T-cell (primary cell): ENCODE results near the gene PNLIPRP2. TPM values are rescaled to one million over a fixed set of nuclear protein-coding genes. Genes with fewer than 3 reads are reported as not detected.

ENCODE experiments used
- ATAC-seq, 4 experiments: fragments of 200-7000 bp in 3 of 4; fragments of 150-1000 bp in 1 of 4; cut with Tn5 transposase; replicated peaks in 1 of 4; 1 replicate in 3 of 4; 2 replicates in 1 of 4; pipeline ENCODE4 v1.10.0; 2021; ENCODE audit warnings: moderate library complexity in 3 of 4, mild to moderate bottlenecking in 2 of 4, moderate number of reproducible peaks in 1 of 4
- CTCF ChIA-PET, 2 donors: fragments of 300-600 bp; sonication (Branson Sonifier 250); formaldehyde crosslinking; loops; one replicate each; lab custom pipeline; 2022; ENCODE audit warnings: antibody characterized with exemption in 2 of 2; lab: Charles Lee
- POLR2A ChIA-PET, 2 donors: fragments of 300-600 bp; sonication (Branson Sonifier 250); formaldehyde crosslinking; loops; one replicate each; lab custom pipeline; 2022; ENCODE audit warnings: antibody characterized with exemption in 2 of 2; lab: Charles Lee
- DNase-seq, 35 experiments: peaks; one replicate each; pipeline versions ENCODE4 v3.0.0 to v3.0.0-alpha.2; 2013 to 2023
- H3K27ac ChIP-seq: one replicate; pipeline ENCODE4 v1.5.1; 2013; ENCODE audit warnings: low read length
- H3K27me3 ChIP-seq, 2 experiments: replicated peaks in 1 of 2; 1 replicate in 1 of 2; 2 replicates in 1 of 2; pipeline versions ENCODE4 v1.6.1 to v1.7.0; 2013; ENCODE audit warnings: low read length in 1 of 2, mixed read lengths in 1 of 2; ENCODE audit not compliant: control insufficient read depth in 2 of 2, insufficient read depth in 2 of 2; ENCODE audit errors: extremely low read depth in 1 of 2
- H3K36me3 ChIP-seq, 2 donors: 1 replicate in 1 of 2; 2 replicates in 1 of 2; pipeline versions ENCODE4 v1.6.1 to v1.7.0; 2013; ENCODE audit warnings: low read length in 1 of 2; ENCODE audit not compliant: control insufficient read depth in 2 of 2, insufficient read depth in 1 of 2; ENCODE audit errors: extremely low read depth in 1 of 2
- H3K4me1 ChIP-seq, 2 experiments: 1 replicate in 1 of 2; 2 replicates in 1 of 2; pipeline versions ENCODE4 v1.6.1 to v1.7.0; 2013; ENCODE audit warnings: low read length in 2 of 2, mixed read lengths in 1 of 2; ENCODE audit not compliant: insufficient read depth in 2 of 2, control insufficient read depth in 1 of 2; ENCODE audit errors: extremely low read depth in 1 of 2
- H3K4me3 ChIP-seq, 2 donors: 1 replicate in 1 of 2; 2 replicates in 1 of 2; pipeline versions ENCODE4 v1.5.1 to v1.7.0; 2013; ENCODE audit warnings: mild to moderate bottlenecking in 2 of 2, low read length in 1 of 2, moderate library complexity in 1 of 2; ENCODE audit not compliant: control insufficient read depth in 1 of 2; ENCODE audit errors: extremely low read depth in 1 of 2
- H3K9me3 ChIP-seq: 2 replicates; pipeline ENCODE4 v1.7.0; 2013
- H3K27ac Mint-ChIP-seq, 2 donors: one replicate each; pipeline ENCODE4 v1.8.0; 2020 to 2021; ENCODE audit warnings: mild to moderate bottlenecking in 2 of 2, mixed read lengths in 2 of 2
- H3K27me3 Mint-ChIP-seq, 2 donors: one replicate each; pipeline ENCODE4 v1.8.0; 2021 to 2022; ENCODE audit warnings: mixed read lengths in 2 of 2
- H3K36me3 Mint-ChIP-seq: one replicate; pipeline ENCODE4 v1.8.0; 2021; ENCODE audit warnings: mixed read lengths
- H3K4me1 Mint-ChIP-seq, 3 donors: one replicate each; pipeline ENCODE4 v1.8.0; 2020 to 2022; ENCODE audit warnings: mixed read lengths in 3 of 3, mild to moderate bottlenecking in 1 of 3
- H3K4me3 Mint-ChIP-seq, 3 donors: one replicate each; pipeline ENCODE4 v1.8.0; 2020 to 2022; ENCODE audit warnings: mild to moderate bottlenecking in 3 of 3, mixed read lengths in 3 of 3, moderate library complexity in 3 of 3
- H3K9me3 Mint-ChIP-seq, 3 donors: one replicate each; pipeline ENCODE4 v1.8.0; 2020 to 2022; ENCODE audit warnings: mixed read lengths in 3 of 3
- WGBS: methylation state at CpG from one replicate; pipeline ENCODE4 v1.1.5; 2013; ENCODE audit warnings: missing lambda C conversion rate; ENCODE audit not compliant: insufficient coverage; 5-methylcytosine and 5-hydroxymethylcytosine counted together
- total RNA-seq, 35 experiments: library from RNA in 6 of 35; stranded (reverse) in 6 of 35; fragments of 120-200 nt in 1 of 35; gene quantifications; one replicate each; pipeline versions ENCODE4 v1.2.1 to v1.2.4 and lab custom pipeline; 2013 to 2026

Gene PNLIPRP2
- total RNA-seq, 5 donors from 2014 or later (not counting 1 experiment from before 2014, with no cell fraction given), result 0.82 to 0.96 (median 0.89) TPM; not detected in 2

DNA sequence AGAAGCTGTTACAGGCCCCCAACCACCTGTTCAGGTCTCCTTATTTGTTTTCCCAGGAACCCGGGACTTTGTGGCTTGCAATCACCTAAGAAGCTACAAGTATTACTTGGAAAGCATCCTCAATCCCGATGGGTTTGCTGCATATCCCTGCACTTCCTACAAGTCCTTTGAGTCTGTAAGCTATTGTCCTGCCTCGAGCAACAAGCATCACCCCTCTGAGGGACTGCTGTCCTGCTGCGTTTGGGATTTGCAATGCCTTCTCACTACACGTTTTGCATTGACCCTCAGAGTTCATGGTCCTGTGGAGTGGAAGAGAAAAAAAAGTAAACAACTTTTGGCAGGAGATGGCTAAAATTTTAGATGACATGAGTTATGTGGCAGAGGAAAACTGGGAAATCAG is 20.8 kb upstream of the PNLIPRP2 start:
- Histone ChIP-seq H3K9me3 (no peaks in the 10 kb centered on the region), H3K36me3 (no peaks in the 10 kb centered on the region), H3K27ac (no peak overlapping the region), H3K4me1 (no peaks in the 10 kb centered on the region), H3K4me3 (no peak overlapping the region), H3K27me3 (no peaks in the 10 kb centered on the region)
- ATAC-seq (no peak), DNase-seq (no peak)
- ChIA-PET POLR2A (no interaction called here), CTCF (no interaction called here)
- no peaks in the 10 kb centered on the region for H3K36me3 Mint-ChIP-seq
- H3K4me1 Mint-ChIP-seq, result no peaks in the 10 kb centered on the region
- WGBS, result 68% methylated on average over 3 of the region's 5 CpGs
- H3K27me3 Mint-ChIP-seq, result peaks cover 0 to 13% of the 10 kb centered on the region in 2 donors
- H3K4me3 Mint-ChIP-seq, result no peak overlapping the region
- no peak overlapping the region for H3K27ac Mint-ChIP-seq
- no peaks in the 10 kb centered on the region for H3K9me3 Mint-ChIP-seq

- H3K9me3 Mint-ChIP-seq, result no peaks in the 10 kb centered on the region
These were observed 17.9 kb upstream of the PNLIPRP2 start for GRCh38 chr10:116602648-116603400.

GRCh38 chr10:116606061-116606483 is 14.7 kb upstream of the PNLIPRP2 start:
- Mint-ChIP-seq H3K27ac (no peak overlapping the region), H3K27me3 (peaks cover 30 to 38% of the 10 kb centered on the region in 2 donors), H3K36me3 (no peaks in the 10 kb centered on the region), H3K4me1 (no peaks in the 10 kb centered on the region), H3K9me3 (no peaks in the 10 kb centered on the region), H3K4me3 (no peak overlapping the region)
- ChIA-PET CTCF (no interaction called here), POLR2A (no interaction called here)
- DNase-seq (no peak), ATAC-seq (no peak)
- Histone ChIP-seq H3K9me3 (no peaks in the 10 kb centered on the region), H3K27ac (no peak overlapping the region), H3K36me3 (no peaks in the 10 kb centered on the region), H3K4me1 (peaks cover 0 to 4% of the 10 kb centered on the region in 2 experiments), H3K4me3 (no peak overlapping the region), H3K27me3 (peaks cover 0 to 29% of the 10 kb centered on the region in 2 experiments)
- 46% methylated on average over 3 of the region's 8 CpGs for WGBS

More at GRCh38 chr10:116602648-116603400, 17.9 kb upstream of the PNLIPRP2 start:
- H3K4me1 Mint-ChIP-seq, result no peaks in the 10 kb centered on the region
- H3K36me3 Mint-ChIP-seq, result no peaks in the 10 kb centered on the region
- Histone ChIP-seq H3K9me3 (no peaks in the 10 kb centered on the region), H3K4me3 (no peak overlapping the region), H3K27ac (no peak overlapping the region), H3K36me3 (no peaks in the 10 kb centered on the region), H3K27me3 (peaks cover 0 to 5% of the 10 kb centered on the region in 2 experiments), H3K4me1 (no peaks in the 10 kb centered on the region)
- ChIA-PET POLR2A (no interaction called here), CTCF (no interaction called here)
- peaks cover 7 to 19% of the 10 kb centered on the region in 2 donors for H3K27me3 Mint-ChIP-seq
- no peak for DNase-seq
- 87% methylated on average over 7 of the region's 10 CpGs for WGBS
- no peak overlapping the region for H3K4me3 Mint-ChIP-seq
- no peak for ATAC-seq
- H3K27ac Mint-ChIP-seq, result no peak overlapping the region

DNA sequence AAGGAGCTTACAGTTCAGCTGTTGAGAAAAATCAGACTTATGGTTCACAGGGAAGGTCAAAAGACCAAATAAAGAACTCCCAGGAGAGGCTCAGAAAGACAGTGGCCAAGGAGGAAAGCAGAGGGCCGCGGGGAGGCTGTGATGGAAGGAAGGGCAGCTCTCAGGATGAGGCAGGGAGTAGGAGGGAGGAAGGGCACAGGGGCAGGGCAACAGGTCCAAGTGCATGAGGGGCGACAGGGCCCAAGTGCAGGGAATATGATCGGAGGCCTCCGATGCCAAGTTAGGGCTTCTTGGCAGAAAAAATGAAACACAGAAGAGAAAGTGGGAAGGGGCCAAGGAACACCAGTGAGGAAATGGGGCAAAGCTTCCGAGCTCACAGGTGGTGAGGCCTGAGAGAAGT is 13.4 kb upstream of the PNLIPRP2 start:
- ChIA-PET CTCF (no interaction called here), POLR2A (no interaction called here)
- peaks cover 30 to 38% of the 10 kb centered on the region in 2 donors for H3K27me3 Mint-ChIP-seq
- no peaks in the 10 kb centered on the region for H3K9me3 Mint-ChIP-seq
- H3K4me3 ChIP-seq, result no peak overlapping the region
- DNase-seq (no peak), ATAC-seq (no peak)
- no peaks in the 10 kb centered on the region for H3K9me3 ChIP-seq
- H3K36me3 ChIP-seq, result no peaks in the 10 kb centered on the region
- peaks cover 0 to 35% of the 10 kb centered on the region in 2 experiments for H3K27me3 ChIP-seq
- H3K4me1 ChIP-seq, result peaks cover 0 to 4% of the 10 kb centered on the region in 2 experiments
- no peaks in the 10 kb centered on the region for H3K36me3 Mint-ChIP-seq
- H3K4me3 Mint-ChIP-seq, result no peak overlapping the region
- H3K4me1 Mint-ChIP-seq, result no peaks in the 10 kb centered on the region
- 92% methylated on average over 5 of the region's 6 CpGs for WGBS
- H3K27ac ChIP-seq, result no peak overlapping the region
- H3K27ac Mint-ChIP-seq, result no peak overlapping the region

DNA sequence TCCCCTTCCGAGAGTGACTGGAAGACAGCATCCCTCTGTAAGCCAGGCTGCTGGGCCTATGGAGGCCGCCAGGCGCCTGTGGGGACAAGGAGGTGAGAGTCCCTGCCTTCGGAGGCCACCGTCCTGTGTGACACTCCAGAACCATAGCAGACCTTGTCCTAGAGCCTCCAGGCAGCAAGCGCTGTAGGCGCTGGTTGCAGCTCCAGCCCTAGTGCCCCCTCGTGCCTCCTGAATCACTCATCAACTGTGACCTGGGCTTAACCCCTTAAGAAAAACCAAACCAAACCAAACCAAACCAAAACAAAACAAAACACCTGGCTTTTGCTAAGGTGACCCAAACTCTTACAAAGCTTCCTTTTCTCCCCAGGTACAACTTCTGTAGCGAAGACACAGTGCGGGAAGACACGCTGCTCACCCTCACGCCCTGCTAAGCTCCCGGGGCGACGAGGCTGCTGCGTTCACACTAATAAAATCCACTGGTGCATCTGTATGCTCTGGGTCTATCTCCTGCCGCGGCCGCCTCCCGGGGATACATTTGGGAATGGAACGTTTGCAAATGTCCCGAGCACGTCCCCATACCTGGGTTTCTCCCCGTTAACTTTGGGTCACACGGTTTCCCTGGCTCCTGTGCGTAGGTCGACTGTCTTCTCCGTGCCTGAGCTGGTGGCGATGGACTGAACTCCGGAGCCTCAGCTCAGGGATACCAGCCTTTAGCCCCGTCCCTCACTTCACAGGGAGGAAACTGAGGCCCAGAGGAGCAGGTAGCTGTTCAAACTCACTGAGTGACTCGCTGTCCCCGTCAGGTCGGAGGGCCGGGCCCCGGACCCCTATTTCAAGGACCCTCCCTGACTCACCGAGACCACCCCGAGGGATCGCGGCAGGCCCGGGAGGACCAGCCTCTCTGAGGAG is 11.8 kb upstream of the PNLIPRP2 start:
- H3K4me3 Mint-ChIP-seq, result no peak overlapping the region
- Histone ChIP-seq H3K27ac (no peak overlapping the region), H3K36me3 (no peaks in the 10 kb centered on the region), H3K4me1 (peaks cover 0 to 4% of the 10 kb centered on the region in 2 experiments), H3K4me3 (no peak overlapping the region), H3K9me3 (no peaks in the 10 kb centered on the region), H3K27me3 (peaks cover 0 to 35% of the 10 kb centered on the region in 2 experiments)
- ChIA-PET POLR2A (no interaction called here), CTCF (interaction anchor here in 1 of 2 donors (0.5 kb wide), 1 partner anchor 177 kb away, joined by 3 read pairs; no protein-coding TSS in a partner anchor)
- H3K27ac Mint-ChIP-seq, result no peak overlapping the region
- ATAC-seq (no peak), DNase-seq (no peak)
- 48% methylated on average over 35 of the region's 41 CpGs for WGBS
- no peaks in the 10 kb centered on the region for H3K4me1 Mint-ChIP-seq
- peaks cover 30 to 39% of the 10 kb centered on the region in 2 donors for H3K27me3 Mint-ChIP-seq
- H3K36me3 Mint-ChIP-seq, result no peaks in the 10 kb centered on the region
- no peaks in the 10 kb centered on the region for H3K9me3 Mint-ChIP-seq

- CTCF ChIA-PET, result interaction anchor here in 1 of 2 donors (0.7 kb wide), 1 partner anchor 346 kb away, joined by 3 read pairs; no protein-coding TSS in a partner anchor
- peaks cover 0 to 4% (median 0%) of the 10 kb centered on the region in 3 donors for H3K9me3 Mint-ChIP-seq
These were observed 10.2 kb upstream of the PNLIPRP2 start for GRCh38 chr10:116610443-116611152.

More at GRCh38 chr10:116610443-116611152, 10.2 kb upstream of the PNLIPRP2 start:
- Mint-ChIP-seq H3K4me3 (no peak overlapping the region), H3K36me3 (no peaks in the 10 kb centered on the region), H3K27me3 (peaks cover 30 to 36% of the 10 kb centered on the region in 2 donors), H3K4me1 (no peaks in the 10 kb centered on the region), H3K27ac (no peak overlapping the region)
- no peak for ATAC-seq
- no peaks in the 10 kb centered on the region for H3K9me3 ChIP-seq
- POLR2A ChIA-PET, result no interaction called here
- H3K27me3 ChIP-seq, result peaks cover 0 to 37% of the 10 kb centered on the region in 2 experiments
- no peak overlapping the region for H3K27ac ChIP-seq
- no peaks in the 10 kb centered on the region for H3K36me3 ChIP-seq
- 94% methylated on average over 10 of the region's 13 CpGs for WGBS
- no peak overlapping the region for H3K4me3 ChIP-seq
- DNase-seq, result no peak
- H3K4me1 ChIP-seq, result peaks cover 0 to 4% of the 10 kb centered on the region in 2 experiments
